Mucosa of stomach (tissue), 1 donor: ENCODE results near the gene STAP2.
"Not testable (repeated sequence)": the region's sequence is repeated elsewhere in the genome, so short reads cannot be mapped to it uniquely, and the experiment has no call there.

Source experiments
- H3K27me3 ChIP-seq: one replicate; pipeline ENCODE4 v1.7.0; 2013; ENCODE audit warnings: mild to moderate bottlenecking, low read length; ENCODE audit not compliant: control insufficient read depth, insufficient read depth
- H3K36me3 ChIP-seq: one replicate; pipeline ENCODE4 v1.7.0; 2013; ENCODE audit warnings: low read length; ENCODE audit not compliant: control insufficient read depth, insufficient read depth
- H3K4me1 ChIP-seq: one replicate; pipeline ENCODE4 v1.7.0; 2013; ENCODE audit warnings: mild to moderate bottlenecking, low read length; ENCODE audit not compliant: control insufficient read depth, insufficient read depth
- H3K4me3 ChIP-seq: one replicate; pipeline ENCODE4 v1.7.0; 2013; ENCODE audit warnings: low read length
- H3K9ac ChIP-seq: one replicate; pipeline ENCODE4 v1.7.0; 2013; ENCODE audit warnings: mild to moderate bottlenecking, low read length, moderate library complexity
- H3K9me3 ChIP-seq: one replicate; pipeline ENCODE4 v1.7.0; 2013; ENCODE audit warnings: mild to moderate bottlenecking, low read length, moderate library complexity; ENCODE audit not compliant: control insufficient read depth
- donor health status: Pancreatic carcinoma.

STAP2 gene

GRCh38 chr19:4360641-4361151 is 22.1 kb upstream of the STAP2 start:
- peaks cover 20% of the 10 kb centered on the region for H3K36me3 ChIP-seq
- H3K9me3 ChIP-seq: no peaks in the 10 kb centered on the region
- H3K9ac ChIP-seq: no peak overlapping the region
- H3K4me1 ChIP-seq: no peaks in the 10 kb centered on the region
- H3K27me3 ChIP-seq: no peaks in the 10 kb centered on the region
- no peak overlapping the region for H3K4me3 ChIP-seq

DNA sequence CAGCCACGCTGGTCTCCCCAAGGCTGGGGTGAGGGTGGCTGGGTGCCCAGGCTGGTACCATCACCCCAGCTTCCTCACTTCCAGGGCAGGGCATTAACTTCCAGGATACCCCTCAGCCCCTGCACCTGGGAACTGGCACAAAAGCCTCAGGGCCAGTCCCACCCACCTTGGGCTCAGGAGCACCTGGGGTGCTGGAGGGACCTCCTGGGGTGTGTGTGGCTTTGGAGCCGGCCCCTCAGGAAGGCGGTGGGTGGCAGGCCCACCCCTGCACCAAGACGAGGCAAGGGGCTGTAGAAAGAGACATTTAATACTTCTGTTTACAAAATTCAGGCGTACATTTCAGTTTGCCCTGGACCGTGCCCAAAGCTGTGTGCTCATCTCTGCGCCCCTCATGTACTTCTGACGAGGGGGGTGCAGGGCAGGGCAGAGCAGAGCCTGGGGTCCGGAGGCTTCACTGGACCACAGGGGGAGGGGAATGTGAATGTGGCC is 21.5 kb upstream of the STAP2 start:
- Histone ChIP-seq H3K9ac (no peak overlapping the region), H3K36me3 (peaks cover 20% of the 10 kb centered on the region)

GRCh38 chr19:4359627-4360000 is 21.0 kb upstream of the STAP2 start:
- no peak overlapping the region for H3K9ac ChIP-seq
- H3K36me3 ChIP-seq: peaks cover 20% of the 10 kb centered on the region
- no peaks in the 10 kb centered on the region for H3K4me1 ChIP-seq
- no peaks in the 10 kb centered on the region for H3K9me3 ChIP-seq
- H3K4me3 ChIP-seq: no peak overlapping the region
- no peaks in the 10 kb centered on the region for H3K27me3 ChIP-seq

More for the DNA sequence above, 21.5 kb upstream of the STAP2 start:
- Histone ChIP-seq H3K9me3 (no peaks in the 10 kb centered on the region), H3K4me3 (no peak overlapping the region), H3K27me3 (no peaks in the 10 kb centered on the region), H3K4me1 (no peaks in the 10 kb centered on the region)

DNA sequence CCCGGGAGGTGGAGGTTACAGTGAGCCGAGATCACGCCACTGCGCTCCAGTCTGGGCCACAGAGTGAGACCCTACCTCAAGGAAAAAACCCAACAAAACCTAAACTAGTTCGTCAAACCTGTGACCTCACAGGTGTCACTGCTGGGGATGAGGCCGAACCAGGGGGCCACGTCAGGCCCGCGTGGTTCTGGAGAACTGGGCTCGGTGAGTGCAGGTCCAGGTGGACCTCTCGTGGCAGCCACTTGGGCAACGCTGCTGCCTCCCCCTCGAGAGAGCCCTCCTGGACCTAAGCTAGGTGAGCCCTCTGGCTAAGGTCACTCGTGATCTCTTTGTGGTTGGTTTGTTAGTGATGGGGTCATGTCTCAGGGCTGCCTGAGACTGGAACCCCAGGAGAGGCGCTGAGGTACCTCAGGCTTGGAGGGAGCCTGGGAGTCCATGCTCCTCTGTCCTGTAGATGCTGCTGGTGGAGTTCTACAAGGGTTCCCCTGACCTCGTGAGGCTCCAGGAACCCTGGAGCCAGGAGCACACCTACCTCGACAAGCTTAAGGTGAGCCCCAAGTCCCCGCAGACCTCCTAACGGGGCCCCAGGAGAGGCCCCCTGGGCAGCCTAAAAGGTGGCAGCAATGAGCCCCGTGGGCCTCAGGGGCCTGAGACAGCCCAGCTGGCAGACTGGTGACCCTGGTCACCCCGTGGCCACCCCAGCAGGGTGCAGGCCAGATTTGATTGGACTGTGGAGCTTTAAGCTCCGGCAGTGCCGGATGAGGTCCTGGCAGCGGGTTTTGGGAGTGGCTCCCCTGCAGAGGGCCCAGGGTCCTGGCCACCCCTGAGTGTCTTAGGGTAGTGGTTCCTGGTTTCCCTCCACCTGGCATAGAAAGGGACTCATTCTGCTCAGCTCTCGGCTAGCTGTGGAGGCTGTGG is 20.3 kb upstream of the STAP2 start:
- no peaks in the 10 kb centered on the region for H3K27me3 ChIP-seq
- H3K9ac ChIP-seq: no peak overlapping the region
- H3K4me1 ChIP-seq: no peaks in the 10 kb centered on the region
- no peak overlapping the region for H3K4me3 ChIP-seq
- H3K36me3 ChIP-seq: peaks cover 17% of the 10 kb centered on the region
- no peaks in the 10 kb centered on the region for H3K9me3 ChIP-seq

GRCh38 chr19:4357921-4358326 is 19.3 kb upstream of the STAP2 start:
- no peaks in the 10 kb centered on the region for H3K27me3 ChIP-seq
- H3K36me3 ChIP-seq: peaks cover 7% of the 10 kb centered on the region
- no peak overlapping the region for H3K4me3 ChIP-seq
- no peak overlapping the region for H3K9ac ChIP-seq
- H3K4me1 ChIP-seq: no peaks in the 10 kb centered on the region
- no peaks in the 10 kb centered on the region for H3K9me3 ChIP-seq

DNA sequence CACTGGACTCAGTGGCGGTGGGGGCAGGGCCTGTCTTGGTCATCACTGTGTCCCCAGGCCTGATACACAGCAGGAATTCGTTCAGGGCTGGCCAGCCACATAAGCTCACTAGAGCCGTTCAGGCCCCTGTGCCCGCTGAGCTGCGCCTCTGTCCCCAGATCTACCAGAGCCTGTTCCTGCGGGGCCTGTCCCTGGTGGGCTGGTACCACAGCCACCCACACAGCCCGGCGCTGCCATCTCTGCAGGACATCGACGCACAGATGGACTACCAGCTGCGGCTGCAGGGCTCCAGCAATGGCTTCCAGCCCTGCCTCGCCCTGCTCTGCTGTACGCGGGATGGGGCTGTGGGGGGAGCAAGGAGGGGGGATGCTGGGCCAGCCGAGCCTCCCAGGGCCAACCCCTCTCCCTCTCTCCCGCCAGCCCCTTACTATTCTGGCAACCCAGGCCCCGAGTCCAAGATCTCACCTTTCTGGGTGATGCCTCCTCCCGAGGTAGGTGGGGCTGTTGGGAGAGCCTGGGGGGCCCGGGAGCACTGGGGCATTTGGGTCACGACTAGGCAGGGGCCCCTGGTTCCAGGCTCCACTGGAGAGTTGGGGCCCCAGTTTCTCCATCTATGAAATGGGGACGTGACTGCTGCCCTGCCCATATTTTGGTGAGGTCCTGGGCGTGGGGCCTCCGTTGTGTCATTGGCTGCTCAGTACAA is 18.6 kb upstream of the STAP2 start:
- no peaks in the 10 kb centered on the region for H3K4me1 ChIP-seq
- H3K9ac ChIP-seq: no peak overlapping the region
- no peaks in the 10 kb centered on the region for H3K9me3 ChIP-seq
- H3K36me3 ChIP-seq: no peaks in the 10 kb centered on the region
- H3K4me3 ChIP-seq: no peak overlapping the region
- no peaks in the 10 kb centered on the region for H3K27me3 ChIP-seq

GRCh38 chr19:4354897-4355296 is 16.3 kb upstream of the STAP2 start:
- Histone ChIP-seq H3K4me3 (no peak overlapping the region), H3K36me3 (no peaks in the 10 kb centered on the region), H3K9me3 (no peaks in the 10 kb centered on the region), H3K4me1 (no peaks in the 10 kb centered on the region), H3K27me3 (no peaks in the 10 kb centered on the region), H3K9ac (no peak overlapping the region)

DNA sequence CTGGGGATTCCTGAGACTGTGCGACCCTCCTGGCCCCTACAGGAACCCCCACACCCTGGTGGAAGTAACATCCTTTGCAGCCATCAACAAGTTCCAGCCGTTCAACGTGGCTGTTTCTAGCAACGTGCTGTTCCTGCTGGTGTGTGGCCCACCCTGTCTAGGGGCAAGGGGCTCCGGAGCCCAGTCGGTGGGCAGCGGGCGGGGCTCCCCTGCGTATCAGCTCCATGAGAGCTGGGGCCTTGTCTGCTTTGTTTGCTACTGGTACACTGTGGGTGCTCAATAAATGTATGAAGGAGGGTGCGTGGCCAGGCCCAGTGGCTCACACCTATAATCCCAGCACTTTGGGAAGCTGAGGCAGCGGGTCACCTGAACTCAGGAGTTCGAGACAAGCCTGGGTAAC is 15.7 kb upstream of the STAP2 start:
- H3K36me3 ChIP-seq: no peaks in the 10 kb centered on the region

DNA sequence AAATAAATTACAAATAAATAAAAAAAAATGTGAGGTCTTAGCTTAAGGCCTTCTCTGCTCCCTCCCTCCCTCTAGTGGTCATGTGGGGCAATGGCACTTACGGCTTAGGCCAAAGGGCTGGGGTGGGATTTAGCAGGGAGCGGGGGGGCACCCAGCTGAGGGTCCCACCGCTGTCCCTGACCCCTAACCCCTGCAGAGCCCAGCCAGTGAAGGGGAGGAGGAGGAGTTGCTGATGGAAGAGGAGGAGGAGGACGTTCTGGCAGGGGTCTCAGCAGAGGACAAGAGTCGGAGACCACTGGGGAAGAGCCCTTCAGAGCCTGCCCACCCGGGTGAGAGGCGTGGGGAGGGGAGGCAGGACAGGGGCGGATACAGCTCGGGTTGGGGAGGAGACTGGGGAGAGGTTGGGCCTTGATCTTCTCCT is 14.1 kb upstream of the STAP2 start:
- Histone ChIP-seq H3K4me1 (no peaks in the 10 kb centered on the region), H3K36me3 (no peaks in the 10 kb centered on the region)

More for the DNA sequence above, 15.7 kb upstream of the STAP2 start:
- H3K9ac ChIP-seq: no peak overlapping the region
- H3K9me3 ChIP-seq: no peaks in the 10 kb centered on the region
- H3K4me1 ChIP-seq: no peaks in the 10 kb centered on the region
- no peaks in the 10 kb centered on the region for H3K27me3 ChIP-seq
- no peak overlapping the region for H3K4me3 ChIP-seq

DNA sequence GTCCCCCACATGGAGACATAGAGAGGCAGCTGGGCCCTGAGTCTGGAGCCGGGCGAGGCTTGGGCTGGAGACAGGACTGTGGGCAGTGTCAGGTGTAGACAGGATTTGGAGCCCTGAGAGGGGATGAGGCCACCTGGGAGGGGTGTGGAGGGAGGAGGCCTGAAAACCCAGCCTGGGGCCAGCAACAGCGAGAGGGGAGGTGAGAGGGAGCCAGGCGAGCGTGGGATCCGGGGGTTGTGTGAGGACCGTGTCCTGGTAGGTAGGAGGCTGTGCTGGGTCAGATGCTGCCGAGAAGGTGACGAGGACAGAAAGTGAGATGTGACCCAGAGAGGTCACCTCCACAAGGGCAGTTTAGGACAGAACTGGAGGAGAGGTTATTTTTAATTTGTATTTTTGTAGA is 12.1 kb upstream of the STAP2 start:
- Histone ChIP-seq H3K27me3 (no peaks in the 10 kb centered on the region), H3K36me3 (no peaks in the 10 kb centered on the region), H3K4me3 (no peak overlapping the region), H3K4me1 (no peaks in the 10 kb centered on the region), H3K9ac (no peak overlapping the region), H3K9me3 (no peaks in the 10 kb centered on the region)

More for the DNA sequence above, 14.1 kb upstream of the STAP2 start:
- Histone ChIP-seq H3K27me3 (no peaks in the 10 kb centered on the region), H3K9me3 (no peaks in the 10 kb centered on the region), H3K4me3 (no peak overlapping the region), H3K9ac (no peak overlapping the region)

DNA sequence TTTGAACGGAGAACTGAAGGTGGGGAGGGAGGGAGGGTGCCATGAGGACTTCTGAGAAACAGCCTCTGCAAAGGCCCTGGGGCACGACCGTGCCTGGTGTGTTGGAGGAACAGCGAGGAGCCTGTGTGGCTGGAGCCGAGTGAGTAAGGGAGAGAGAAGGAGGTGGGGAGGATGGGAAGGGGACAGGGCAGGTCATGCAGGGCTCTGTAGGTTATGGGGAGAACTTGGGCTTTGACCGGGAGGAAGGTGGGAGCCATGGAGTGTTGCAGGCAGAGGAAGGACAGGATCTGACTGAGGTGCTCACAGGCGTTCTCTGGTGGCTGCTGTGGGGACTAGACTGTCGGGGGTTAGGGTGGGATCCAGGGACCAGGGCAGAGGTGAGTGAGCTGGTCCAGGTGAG is 11.5 kb upstream of the STAP2 start:
- Histone ChIP-seq H3K9ac (no peak overlapping the region), H3K9me3 (no peaks in the 10 kb centered on the region), H3K4me3 (no peak overlapping the region), H3K27me3 (no peaks in the 10 kb centered on the region), H3K36me3 (no peaks in the 10 kb centered on the region), H3K4me1 (peaks cover 3% of the 10 kb centered on the region)

- H3K4me3 ChIP-seq, H3K9ac ChIP-seq, H3K36me3 ChIP-seq, H3K9me3 ChIP-seq, H3K4me1 ChIP-seq, H3K27me3 ChIP-seq: not testable (repeated sequence)
These were observed 10.6 kb upstream of the STAP2 start for GRCh38 chr19:4349225-4349624.
